GM23338 (cell line): ENCODE measurements around the gene CTNNA3. TPM values are rescaled to one million over a fixed set of nuclear protein-coding genes. Genes with fewer than 3 reads are reported as not detected.

Experiments used
- ATAC-seq: fragments of 200-7000 bp; cut with Tn5 transposase; 3 replicates; pipeline ENCODE4 v1.9.1; 2020
- DNase-seq: peaks from one replicate; pipeline ENCODE4 v3.0.0-alpha.2; 2015; ENCODE audit warnings: low spot score
- H2AFZ ChIP-seq: fragments of 200-600 bp; sonication (generic); 2 replicates; pipeline ENCODE4 v1.8.0; 2016; ENCODE audit warnings: antibody characterized with exemption, mild to moderate bottlenecking, moderate library complexity
- H3F3A ChIP-seq: fragments of 200-600 bp; sonication (generic); replicated peaks from 2 replicates; pipeline ENCODE4 v1.8.0; 2017; ENCODE audit warnings: antibody characterized with exemption, mixed run types, low read depth
- H3K27ac ChIP-seq: fragments of 200-600 bp; sonication (generic); 2 replicates; pipeline ENCODE4 v1.6.1; 2016; ENCODE audit warnings: low read depth
- H3K27me3 ChIP-seq: fragments of 200-600 bp; sonication (generic); 2 replicates; pipeline ENCODE4 v1.8.0; 2016; ENCODE audit warnings: mild to moderate bottlenecking, mixed run types, moderate library complexity; ENCODE audit not compliant: insufficient read depth
- H3K36me3 ChIP-seq: fragments of 200-600 bp; sonication (generic); 2 replicates; pipeline ENCODE4 v1.8.0; 2016; ENCODE audit warnings: mild to moderate bottlenecking; ENCODE audit not compliant: insufficient read depth
- H3K4me1 ChIP-seq: fragments of 200-600 bp; sonication (generic); 2 replicates; pipeline ENCODE4 v1.8.0; 2016; ENCODE audit warnings: mild to moderate bottlenecking, moderate library complexity; ENCODE audit not compliant: insufficient read depth
- H3K4me2 ChIP-seq: fragments of 200-600 bp; sonication (generic); 2 replicates; pipeline ENCODE4 v1.7.1; 2017; ENCODE audit warnings: mixed run types
- H3K4me3 ChIP-seq: fragments of 200-600 bp; sonication (generic); 2 replicates; pipeline ENCODE4 v1.6.1; 2016; ENCODE audit warnings: mixed run types
- H3K79me2 ChIP-seq: fragments of 200-600 bp; sonication (generic); replicated peaks from 2 replicates; pipeline ENCODE4 v1.8.0; 2017; ENCODE audit warnings: mild to moderate bottlenecking; ENCODE audit not compliant: insufficient read depth
- H3K9me2 ChIP-seq: fragments of 200-600 bp; sonication (generic); 2 replicates; pipeline ENCODE4 v1.8.0; 2017; ENCODE audit not compliant: insufficient read depth
- H4K20me1 ChIP-seq: fragments of 200-600 bp; sonication (generic); replicated peaks from 2 replicates; pipeline ENCODE4 v1.8.0; 2017; ENCODE audit warnings: mild to moderate bottlenecking; ENCODE audit not compliant: insufficient read depth
- H3K27ac Mint-ChIP-seq: 2 replicates; pipeline ENCODE4 v1.8.0; 2020; ENCODE audit warnings: inconsistent platforms, mild to moderate bottlenecking, moderate library complexity, mixed read lengths
- H3K27me3 Mint-ChIP-seq: 3 replicates; pipeline ENCODE4 v1.8.0; 2022; ENCODE audit warnings: low read depth, mild to moderate bottlenecking, moderate library complexity, mixed read lengths, inconsistent platforms; ENCODE audit not compliant: insufficient read depth, poor library complexity
- H3K36me3 Mint-ChIP-seq: 3 replicates; pipeline ENCODE4 v1.8.0; 2021; ENCODE audit warnings: low read depth, mild to moderate bottlenecking, inconsistent platforms, moderate library complexity, mixed read lengths
- H3K4me1 Mint-ChIP-seq: 3 replicates; pipeline ENCODE4 v1.8.0; 2020; ENCODE audit warnings: mild to moderate bottlenecking, inconsistent platforms, mixed read lengths
- H3K4me3 Mint-ChIP-seq: 3 replicates; pipeline ENCODE4 v1.8.0; 2021; ENCODE audit warnings: moderate library complexity, mild to moderate bottlenecking, inconsistent platforms, mixed read lengths
- H3K9me3 Mint-ChIP-seq: 3 replicates; pipeline ENCODE4 v1.8.0; 2020; ENCODE audit warnings: moderate library complexity, mild to moderate bottlenecking, inconsistent platforms, mixed read lengths
- CTCF ChIP-seq, 2 experiments: fragments of 200-600 bp in 1 of 2; sonication (generic) in 1 of 2; conservative IDR thresholded peaks; 2 replicates each; pipeline versions ENCODE4 v1.5.1 to v1.6.1; 2016 to 2017; ENCODE audit warnings: antibody characterized with exemption in 2 of 2, low read depth in 2 of 2, mild to moderate bottlenecking in 2 of 2, moderate library complexity in 1 of 2
- EZH2phosphoT487 ChIP-seq: fragments of 200-600 bp; sonication (generic); IDR thresholded peaks from one replicate; pipeline ENCODE4 v1.8.1; 2018; ENCODE audit warnings: antibody characterized with exemption; ENCODE audit not compliant: unreplicated experiment
- POLR2AphosphoS5 ChIP-seq: IDR thresholded peaks from 2 replicates; pipeline ENCODE4 v1.6.1; 2016; ENCODE audit warnings: antibody characterized with exemption, low read depth
- REST ChIP-seq: IDR thresholded peaks from one replicate; pipeline ENCODE4 v1.6.1; 2018; ENCODE audit warnings: antibody characterized with exemption; ENCODE audit not compliant: unreplicated experiment
- ZNF462 ChIP-seq: fragments of 250-450 bp; sonication (Bioruptor Pico); IDR thresholded peaks from 2 replicates; pipeline ENCODE4 v1.5.0; 2020; ENCODE audit warnings: mild to moderate bottlenecking, moderate library complexity
- polyA plus RNA-seq: library from polyadenylated mRNA; unstranded; fragments of >200 nt; fragmentation: Nextera tagmentation; extraction: Ambion mirVana; gene quantifications from 2 replicates; pipeline ENCODE4 v1.2.1, GENCODE V29; 2016
- total RNA-seq: library from RNA; depleted of rRNA; stranded (reverse); fragments of >200 nt; shearing (Covaris generic); gene quantifications from 2 replicates; pipeline ENCODE4 v1.2.3, GENCODE V29; 2014

CTNNA3 gene
- total and polyA plus RNA-seq, 2 experiments from 2014 or later: 0.71 to 3.3 TPM

- ATAC-seq: no peak
- no peak overlapping the region for H3K27ac Mint-ChIP-seq
- no peaks in the 10 kb centered on the region for H3K79me2 ChIP-seq
- H3K27me3 Mint-ChIP-seq: no peaks in the 10 kb centered on the region
- no peaks in the 10 kb centered on the region for H4K20me1 ChIP-seq
- H3K4me1 Mint-ChIP-seq: 0 out of 3 replicates have a peak, but pooled peaks cover 4% of the 10 kb centered on the region
- H3K4me2 ChIP-seq: no peak overlapping the region
- peaks cover 18% of the 10 kb centered on the region for H3K9me2 ChIP-seq
- no peak overlapping the region for H2AFZ ChIP-seq
- H3K27ac ChIP-seq: no peak overlapping the region
- no peak overlapping the region for H3K4me3 Mint-ChIP-seq
- H3K36me3 Mint-ChIP-seq: no peaks in the 10 kb centered on the region
- TF ChIP-seq CTCF (conservative IDR thresholded peaks at IDR 0.05; ENCODE audit: low read depth in 2 of 2): no peak
- no peak for TF ChIP-seq POLR2AphosphoS5
- no peak for TF ChIP-seq EZH2phosphoT487
- TF ChIP-seq ZNF462 (CRISPR knock-in tag): no peak
- no peak for TF ChIP-seq REST
- no peaks in the 10 kb centered on the region for H3F3A ChIP-seq
- H3K4me1 ChIP-seq: no peaks in the 10 kb centered on the region
- H3K9me3 Mint-ChIP-seq: no peaks in the 10 kb centered on the region
- DNase-seq: no peak
- no peaks in the 10 kb centered on the region for H3K27me3 ChIP-seq
- H3K4me3 ChIP-seq: no peak overlapping the region
- no peaks in the 10 kb centered on the region for H3K36me3 ChIP-seq
Measured at GRCh38 chr10:66882271-66882670, 813.7 kb downstream of the CTNNA3 start.
